ENCODE measurements around the gene STAT2. TPM values are rescaled to one million over a fixed set of nuclear protein-coding genes. Genes with fewer than 3 reads are reported as not detected.

STAT2 gene
- total and polyA plus RNA-seq, 2 of the 13 experiments (the other 11 are each of a cell fraction or from before 2014, with no cell fraction given), result 43.5 to 84.6 TPM

DNA sequence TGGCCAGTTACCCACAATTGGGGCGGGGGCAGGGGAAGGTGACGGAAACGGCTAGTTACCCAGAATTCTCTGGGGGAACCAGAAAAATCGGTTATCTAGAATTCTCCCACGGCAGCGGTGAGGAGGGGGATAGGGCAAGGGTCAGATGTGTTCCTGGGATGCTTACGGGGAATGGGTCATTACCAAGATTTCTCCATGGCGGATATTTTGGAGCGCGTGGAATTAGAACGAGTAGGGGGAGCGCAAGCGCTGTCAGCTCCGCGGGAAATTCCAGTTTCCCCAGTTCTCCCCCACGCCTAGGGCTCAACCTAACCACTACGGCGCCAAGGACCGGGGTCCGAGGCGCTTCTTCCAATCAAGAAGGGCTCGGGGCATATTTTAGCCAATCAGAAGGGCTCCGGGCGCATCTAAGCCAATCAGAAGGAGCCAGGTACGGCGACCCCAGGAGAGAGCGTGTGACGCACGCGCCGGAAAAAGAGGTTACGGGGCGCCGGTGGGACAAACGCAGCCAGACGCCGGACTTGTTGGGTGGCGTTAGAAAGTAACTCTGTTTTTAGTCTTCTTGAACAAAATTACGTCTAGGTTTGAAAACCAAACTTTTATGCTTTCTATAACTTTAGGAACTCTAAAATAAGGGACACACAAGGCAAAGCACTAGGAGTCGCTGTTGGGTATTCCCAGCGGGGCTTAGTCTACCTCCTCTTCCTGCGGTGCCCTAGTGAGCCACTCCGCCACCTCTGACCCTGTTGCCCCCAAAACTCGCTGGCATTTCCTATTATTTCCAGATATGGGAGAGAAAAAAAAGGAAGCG, 26.0 kb downstream of the STAT2 start, which contains the start of gene PAN2 (continued):
- TF ChIP-seq KDM6A (CRISPR knock-in tag; IDR thresholded peaks at IDR 0.05; ENCODE audit: low read depth), result no peak
- peak; percentile 18; the same call in 1 of the 2 replicates for TF ChIP-seq GATAD2A (CRISPR knock-in tag; IDR thresholded peaks at IDR 0.05)
- peak; percentile 52 for TF ChIP-seq ASH2L (IDR thresholded peaks at IDR 0.05; ENCODE audit: insufficient read length, low read depth, low read length)
- peak; percentile 90 for TF ChIP-seq RFXAP (CRISPR knock-in tag; IDR thresholded peaks at IDR 0.05; ENCODE audit: borderline replicate concordance)
- peak; percentile 93 for TF ChIP-seq ATF1 (CRISPR knock-in tag; IDR thresholded peaks at IDR 0.05)
- TF ChIP-seq POLR2AphosphoS2 (IDR thresholded peaks at IDR 0.05; ENCODE audit: low read depth, low read length), result no peak
- TF ChIP-seq, protein P1, sequence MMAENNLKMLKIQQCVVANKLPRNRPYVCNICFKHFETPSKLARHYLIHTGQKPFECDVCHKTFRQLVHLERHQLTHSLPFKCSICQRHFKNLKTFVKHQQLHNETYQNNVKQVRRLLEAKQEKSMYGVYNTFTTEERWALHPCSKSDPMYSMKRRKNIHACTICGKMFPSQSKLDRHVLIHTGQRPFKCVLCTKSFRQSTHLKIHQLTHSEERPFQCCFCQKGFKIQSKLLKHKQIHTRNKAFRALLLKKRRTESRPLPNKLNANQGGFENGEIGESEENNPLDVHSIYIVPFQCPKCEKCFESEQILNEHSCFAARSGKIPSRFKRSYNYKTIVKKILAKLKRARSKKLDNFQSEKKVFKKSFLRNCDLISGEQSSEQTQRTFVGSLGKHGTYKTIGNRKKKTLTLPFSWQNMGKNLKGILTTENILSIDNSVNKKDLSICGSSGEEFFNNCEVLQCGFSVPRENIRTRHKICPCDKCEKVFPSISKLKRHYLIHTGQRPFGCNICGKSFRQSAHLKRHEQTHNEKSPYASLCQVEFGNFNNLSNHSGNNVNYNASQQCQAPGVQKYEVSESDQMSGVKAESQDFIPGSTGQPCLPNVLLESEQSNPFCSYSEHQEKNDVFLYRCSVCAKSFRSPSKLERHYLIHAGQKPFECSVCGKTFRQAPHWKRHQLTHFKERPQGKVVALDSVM (CRISPR knock-in tag; IDR thresholded peaks at IDR 0.05), result 0 out of 2 replicates have a peak, but pooled peaks have one; percentile 26
- TF ChIP-seq MED1 (CRISPR knock-in tag; IDR thresholded peaks at IDR 0.05), result peak; percentile 34; the same call in 1 of the 2 replicates
- peak; percentile 52; the same call in 1 of the 2 replicates for TF ChIP-seq KDM5A (IDR thresholded peaks at IDR 0.05; ENCODE audit: borderline replicate concordance, low read length)
- TF ChIP-seq ARHGAP35 (CRISPR knock-in tag; IDR thresholded peaks at IDR 0.05; ENCODE audit: borderline replicate concordance), result no peak
- TF ChIP-seq, protein P2, sequence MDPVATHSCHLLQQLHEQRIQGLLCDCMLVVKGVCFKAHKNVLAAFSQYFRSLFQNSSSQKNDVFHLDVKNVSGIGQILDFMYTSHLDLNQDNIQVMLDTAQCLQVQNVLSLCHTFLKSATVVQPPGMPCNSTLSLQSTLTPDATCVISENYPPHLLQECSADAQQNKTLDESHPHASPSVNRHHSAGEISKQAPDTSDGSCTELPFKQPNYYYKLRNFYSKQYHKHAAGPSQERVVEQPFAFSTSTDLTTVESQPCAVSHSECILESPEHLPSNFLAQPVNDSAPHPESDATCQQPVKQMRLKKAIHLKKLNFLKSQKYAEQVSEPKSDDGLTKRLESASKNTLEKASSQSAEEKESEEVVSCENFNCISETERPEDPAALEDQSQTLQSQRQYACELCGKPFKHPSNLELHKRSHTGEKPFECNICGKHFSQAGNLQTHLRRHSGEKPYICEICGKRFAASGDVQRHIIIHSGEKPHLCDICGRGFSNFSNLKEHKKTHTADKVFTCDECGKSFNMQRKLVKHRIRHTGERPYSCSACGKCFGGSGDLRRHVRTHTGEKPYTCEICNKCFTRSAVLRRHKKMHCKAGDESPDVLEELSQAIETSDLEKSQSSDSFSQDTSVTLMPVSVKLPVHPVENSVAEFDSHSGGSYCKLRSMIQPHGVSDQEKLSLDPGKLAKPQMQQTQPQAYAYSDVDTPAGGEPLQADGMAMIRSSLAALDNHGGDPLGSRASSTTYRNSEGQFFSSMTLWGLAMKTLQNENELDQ (CRISPR knock-in tag; IDR thresholded peaks at IDR 0.05; ENCODE audit: borderline replicate concordance), result peak; percentile 54; the same call in 1 of the 2 replicates
- TF ChIP-seq, protein P3, sequence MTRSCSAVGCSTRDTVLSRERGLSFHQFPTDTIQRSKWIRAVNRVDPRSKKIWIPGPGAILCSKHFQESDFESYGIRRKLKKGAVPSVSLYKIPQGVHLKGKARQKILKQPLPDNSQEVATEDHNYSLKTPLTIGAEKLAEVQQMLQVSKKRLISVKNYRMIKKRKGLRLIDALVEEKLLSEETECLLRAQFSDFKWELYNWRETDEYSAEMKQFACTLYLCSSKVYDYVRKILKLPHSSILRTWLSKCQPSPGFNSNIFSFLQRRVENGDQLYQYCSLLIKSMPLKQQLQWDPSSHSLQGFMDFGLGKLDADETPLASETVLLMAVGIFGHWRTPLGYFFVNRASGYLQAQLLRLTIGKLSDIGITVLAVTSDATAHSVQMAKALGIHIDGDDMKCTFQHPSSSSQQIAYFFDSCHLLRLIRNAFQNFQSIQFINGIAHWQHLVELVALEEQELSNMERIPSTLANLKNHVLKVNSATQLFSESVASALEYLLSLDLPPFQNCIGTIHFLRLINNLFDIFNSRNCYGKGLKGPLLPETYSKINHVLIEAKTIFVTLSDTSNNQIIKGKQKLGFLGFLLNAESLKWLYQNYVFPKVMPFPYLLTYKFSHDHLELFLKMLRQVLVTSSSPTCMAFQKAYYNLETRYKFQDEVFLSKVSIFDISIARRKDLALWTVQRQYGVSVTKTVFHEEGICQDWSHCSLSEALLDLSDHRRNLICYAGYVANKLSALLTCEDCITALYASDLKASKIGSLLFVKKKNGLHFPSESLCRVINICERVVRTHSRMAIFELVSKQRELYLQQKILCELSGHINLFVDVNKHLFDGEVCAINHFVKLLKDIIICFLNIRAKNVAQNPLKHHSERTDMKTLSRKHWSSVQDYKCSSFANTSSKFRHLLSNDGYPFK (CRISPR knock-in tag; IDR thresholded peaks at IDR 0.05; ENCODE audit: borderline replicate concordance), result peak; percentile 79
- TF ChIP-seq KLF6 (CRISPR knock-in tag; IDR thresholded peaks at IDR 0.05), result peak; percentile 71; the same call in 1 of the 2 replicates
- TF ChIP-seq YEATS4 (CRISPR knock-in tag; IDR thresholded peaks at IDR 0.05; ENCODE audit: borderline replicate concordance), result peak; percentile 74
- no peak for TF ChIP-seq U2AF2 (IDR thresholded peaks at IDR 0.05; ENCODE audit: low read depth, low read length)
- TF ChIP-seq, protein P4, sequence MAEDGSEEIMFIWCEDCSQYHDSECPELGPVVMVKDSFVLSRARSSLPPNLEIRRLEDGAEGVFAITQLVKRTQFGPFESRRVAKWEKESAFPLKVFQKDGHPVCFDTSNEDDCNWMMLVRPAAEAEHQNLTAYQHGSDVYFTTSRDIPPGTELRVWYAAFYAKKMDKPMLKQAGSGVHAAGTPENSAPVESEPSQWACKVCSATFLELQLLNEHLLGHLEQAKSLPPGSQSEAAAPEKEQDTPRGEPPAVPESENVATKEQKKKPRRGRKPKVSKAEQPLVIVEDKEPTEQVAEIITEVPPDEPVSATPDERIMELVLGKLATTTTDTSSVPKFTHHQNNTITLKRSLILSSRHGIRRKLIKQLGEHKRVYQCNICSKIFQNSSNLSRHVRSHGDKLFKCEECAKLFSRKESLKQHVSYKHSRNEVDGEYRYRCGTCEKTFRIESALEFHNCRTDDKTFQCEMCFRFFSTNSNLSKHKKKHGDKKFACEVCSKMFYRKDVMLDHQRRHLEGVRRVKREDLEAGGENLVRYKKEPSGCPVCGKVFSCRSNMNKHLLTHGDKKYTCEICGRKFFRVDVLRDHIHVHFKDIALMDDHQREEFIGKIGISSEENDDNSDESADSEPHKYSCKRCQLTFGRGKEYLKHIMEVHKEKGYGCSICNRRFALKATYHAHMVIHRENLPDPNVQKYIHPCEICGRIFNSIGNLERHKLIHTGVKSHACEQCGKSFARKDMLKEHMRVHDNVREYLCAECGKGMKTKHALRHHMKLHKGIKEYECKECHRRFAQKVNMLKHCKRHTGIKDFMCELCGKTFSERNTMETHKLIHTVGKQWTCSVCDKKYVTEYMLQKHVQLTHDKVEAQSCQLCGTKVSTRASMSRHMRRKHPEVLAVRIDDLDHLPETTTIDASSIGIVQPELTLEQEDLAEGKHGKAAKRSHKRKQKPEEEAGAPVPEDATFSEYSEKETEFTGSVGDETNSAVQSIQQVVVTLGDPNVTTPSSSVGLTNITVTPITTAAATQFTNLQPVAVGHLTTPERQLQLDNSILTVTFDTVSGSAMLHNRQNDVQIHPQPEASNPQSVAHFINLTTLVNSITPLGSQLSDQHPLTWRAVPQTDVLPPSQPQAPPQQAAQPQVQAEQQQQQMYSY (CRISPR knock-in tag; IDR thresholded peaks at IDR 0.05), result no peak
